HTERT RPE-1 (cell line): ENCODE results near the gene LRBA.

ENCODE experiments used
- in situ Hi-C: fragments of 300-500 bp; cut with MboI; formaldehyde crosslinking; loops from 4 replicates; pipeline ENCODE4 v1.14.3; 2020; ENCODE audit warnings: low sequenced_read_pairs

The LRBA gene

GRCh38 chr4:150336676-150337412, 678.2 kb downstream of the LRBA start:
- in situ Hi-C loops, result no loop called here

GRCh38 chr4:150332961-150333360, 682.1 kb downstream of the LRBA start:
- in situ Hi-C loops, result no loop called here

- in situ Hi-C loops, result no loop called here
Observed at GRCh38 chr4:150332086-150332485, 683.0 kb downstream of the LRBA start.

GRCh38 chr4:150329373-150329772, 685.7 kb downstream of the LRBA start:
- in situ Hi-C loops, result no loop called here

GRCh38 chr4:150328496-150328895, 686.6 kb downstream of the LRBA start:
- in situ Hi-C loops, result no loop called here

- in situ Hi-C loops, result no loop called here
Observed at GRCh38 chr4:150327262-150327780, 687.8 kb downstream of the LRBA start.

GRCh38 chr4:150325872-150326271, 689.2 kb downstream of the LRBA start:
- in situ Hi-C loops, result no loop called here

- in situ Hi-C loops, result no loop called here
Observed at GRCh38 chr4:150323406-150324325, 691.4 kb downstream of the LRBA start.

- in situ Hi-C loops, result no loop called here
Observed at GRCh38 chr4:150322646-150323045, 692.4 kb downstream of the LRBA start.

GRCh38 chr4:150321113-150321512, 694.0 kb downstream of the LRBA start:
- in situ Hi-C loops, result no loop called here

GRCh38 chr4:150318971-150319370, 696.1 kb downstream of the LRBA start:
- in situ Hi-C loops, result no loop called here

- in situ Hi-C loops, result no loop called here
Observed at GRCh38 chr4:150318527-150318926, 696.6 kb downstream of the LRBA start.

- in situ Hi-C loops, result no loop called here
Observed at GRCh38 chr4:150316332-150317205, 698.5 kb downstream of the LRBA start.

- in situ Hi-C loops, result no loop called here
Observed at GRCh38 chr4:150315691-150316090, 699.4 kb downstream of the LRBA start.

GRCh38 chr4:150315175-150315574, 699.9 kb downstream of the LRBA start:
- in situ Hi-C loops, result no loop called here

GRCh38 chr4:150314031-150314430, 701.1 kb downstream of the LRBA start:
- in situ Hi-C loops, result no loop called here

- in situ Hi-C loops, result no loop called here
Observed at GRCh38 chr4:150310159-150310895, 704.8 kb downstream of the LRBA start.

- in situ Hi-C loops, result no loop called here
Observed at GRCh38 chr4:150308824-150309472, 706.1 kb downstream of the LRBA start.

GRCh38 chr4:150306719-150307118, 708.4 kb downstream of the LRBA start:
- in situ Hi-C loops, result no loop called here

- in situ Hi-C loops, result no loop called here
Observed at GRCh38 chr4:150305995-150306394, 709.1 kb downstream of the LRBA start.
